Naive thymus-derived CD8-positive, alpha-beta T cell (primary cell): ENCODE measurements around the gene ZBED5. TPM values are rescaled to one million over a fixed set of nuclear protein-coding genes. Genes with fewer than 3 reads are reported as not detected.

Source experiments
- ATAC-seq, 2 donors: fragments of 150-1000 bp; cut with Tn5 transposase in 1 of 2; sonication (Bioruptor Pico), chemical (Tn5 transposase) in 1 of 2; 1 replicate in 1 of 2; 2 replicates in 1 of 2; pipeline ENCODE4 v1.10.0; 2021; ENCODE audit warnings: mild to moderate bottlenecking in 2 of 2, moderate library complexity in 2 of 2
- POLR2A ChIA-PET: fragments of 350-600 bp; sonication (Branson Sonifier 250); formaldehyde crosslinking; loops from one replicate; lab custom pipeline; 2021; ENCODE audit warnings: antibody characterized with exemption; lab: Charles Lee
- DNase-seq, 10 donors: peaks; one replicate each; pipeline versions ENCODE4 v3.0.0 to v3.0.0-alpha.2; 2020 to 2022
- H3K27ac Mint-ChIP-seq, 10 donors: one replicate each; pipeline ENCODE4 v1.8.0; 2020 to 2022; ENCODE audit warnings: mild to moderate bottlenecking in 10 of 10, mixed read lengths in 10 of 10, moderate library complexity in 4 of 10, inconsistent platforms in 1 of 10
- H3K27me3 Mint-ChIP-seq, 5 donors: one replicate each; pipeline ENCODE4 v1.8.0; 2021 to 2022; ENCODE audit warnings: mixed read lengths in 5 of 5
- H3K36me3 Mint-ChIP-seq, 3 donors: one replicate each; pipeline ENCODE4 v1.8.0; 2020 to 2022; ENCODE audit warnings: mixed read lengths in 3 of 3, mild to moderate bottlenecking in 2 of 3, inconsistent platforms in 1 of 3
- H3K4me1 Mint-ChIP-seq, 4 donors: one replicate each; pipeline ENCODE4 v1.8.0; 2021 to 2022; ENCODE audit warnings: mixed read lengths in 4 of 4
- H3K4me3 Mint-ChIP-seq, 10 donors: one replicate each; pipeline ENCODE4 v1.8.0; 2020 to 2022; ENCODE audit warnings: mild to moderate bottlenecking in 10 of 10, mixed read lengths in 10 of 10, moderate library complexity in 6 of 10, inconsistent platforms in 1 of 10
- H3K9me3 Mint-ChIP-seq, 9 donors: one replicate each; pipeline ENCODE4 v1.8.0; 2020 to 2022; ENCODE audit warnings: mixed read lengths in 9 of 9, mild to moderate bottlenecking in 3 of 9, inconsistent platforms in 1 of 9, moderate library complexity in 1 of 9
- polyA plus RNA-seq, 3 donors: library from polyadenylated mRNA; unstranded; fragments of 300-500 nt; fragmentation: Illumina TruSeq; gene quantifications; one replicate each; pipeline ENCODE4 v1.2.3, GENCODE V29; 2021
- total RNA-seq, 8 experiments: library from RNA in 2 of 8; stranded (reverse) in 2 of 8; gene quantifications; one replicate each; pipeline ENCODE4 v1.2.3 and lab custom pipeline; 2021 to 2026

ZBED5 gene
- total and polyA plus RNA-seq, 5 experiments from 2014 or later = 14.6 to 175 (median 18.6) TPM

DNA sequence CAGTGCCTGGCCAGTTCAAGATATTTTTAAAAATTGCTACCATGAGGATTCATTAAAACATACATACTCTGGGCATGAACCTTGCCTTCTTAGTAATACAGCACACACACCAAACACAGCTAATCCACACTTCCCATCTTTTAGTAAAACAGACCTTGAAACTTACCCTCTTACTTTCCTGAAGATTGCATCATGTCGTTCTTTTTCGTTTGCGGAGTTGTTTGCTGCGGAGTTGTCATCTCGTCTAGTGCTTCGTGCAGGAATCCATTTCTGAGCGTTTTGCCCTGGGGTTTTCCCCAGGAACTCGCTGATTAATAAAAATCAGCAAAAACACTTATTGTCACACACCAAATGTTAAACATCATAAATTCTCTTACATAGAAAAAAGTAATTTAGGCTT is 52.1 kb downstream of the ZBED5 start:
- POLR2A ChIA-PET = interaction anchor here (0.7 to 9.6 kb wide), 5 partner anchors 12 to 1432 kb away, joined by 3 to 430 read pairs (median 4); partner anchors contain the start of gene ZBED5
- no peaks in the 10 kb centered on the region for H3K9me3 Mint-ChIP-seq
- H3K4me1 Mint-ChIP-seq = peaks cover 33 to 73% (median 66%) of the 10 kb centered on the region in 4 donors
- peak overlapping the region; percentile 26 to 98 (median 84) for H3K4me3 Mint-ChIP-seq
- H3K27me3 Mint-ChIP-seq = no peaks in the 10 kb centered on the region
- H3K36me3 Mint-ChIP-seq = peaks cover 13 to 72% (median 52%) of the 10 kb centered on the region in 3 donors
- H3K27ac Mint-ChIP-seq = peak overlapping the region in 9 of 10 donors; percentile 5 to 96 (median 83)
- no peak for ATAC-seq
- no peak for DNase-seq

DNA sequence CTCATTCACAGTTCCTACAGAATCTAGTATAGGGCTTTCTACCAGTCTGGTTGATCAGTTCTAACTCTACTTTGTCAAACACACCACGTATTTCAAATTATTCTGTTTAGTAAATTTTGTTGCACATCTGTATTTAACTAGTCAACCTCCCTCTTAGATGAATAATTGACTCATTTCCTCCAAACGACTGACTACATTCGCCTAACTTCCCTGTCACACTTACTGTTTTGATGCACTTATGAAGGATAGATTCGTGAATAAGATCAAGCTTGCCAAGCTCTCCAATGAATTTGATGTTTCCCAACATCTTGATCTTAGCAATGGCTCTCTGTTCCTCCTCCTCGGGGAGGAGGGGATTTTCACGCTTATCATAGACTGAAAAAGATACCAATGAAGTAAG is 54.2 kb downstream of the ZBED5 start:
- Mint-ChIP-seq H3K27ac (peak overlapping the region in 7 of 10 donors; percentile 14 to 96 (median 72)), H3K9me3 (no peaks in the 10 kb centered on the region), H3K27me3 (no peaks in the 10 kb centered on the region), H3K4me3 (peak overlapping the region in 6 of 10 donors; percentile 1 to 66 (median 18)), H3K4me1 (peaks cover 40 to 80% (median 79%) of the 10 kb centered on the region in 4 donors), H3K36me3 (peaks cover 22 to 93% (median 71%) of the 10 kb centered on the region in 3 donors)
- no peak for DNase-seq
- no peak for ATAC-seq
- POLR2A ChIA-PET = interaction anchor here (0.6 to 9.6 kb wide), 3 partner anchors 29 to 53 kb away, joined by 3 to 430 read pairs (median 3); partner anchors contain the start of genes CTR9 and ZBED5

Other genes with a start within 250 kb of the ZBED5 start
- gene IRAG1, start 164.3 kb downstream of the ZBED5 start, total RNA-seq = not detected
- not detected for gene IRAG1, start 164.3 kb downstream of the ZBED5 start, polyA plus RNA-seq
- gene CTR9, start 106.8 kb downstream of the ZBED5 start, total RNA-seq = 10 to 100 TPM; 58.2 to 66.4 TPM
- 10 to 100 TPM; 53.2 to 66.8 (median 53.7) TPM for gene CTR9, start 106.8 kb downstream of the ZBED5 start, polyA plus RNA-seq
- 100 to 1,000 TPM; 631 to 638 TPM for gene EIF4G2, start 49.1 kb downstream of the ZBED5 start, total RNA-seq
- gene EIF4G2, start 49.1 kb downstream of the ZBED5 start, polyA plus RNA-seq = 100 to 1,000 TPM; 315 to 425 (median 340) TPM